PC-3 (cell line): Measurements from ENCODE around the gene NFATC2.

Source experiments
- CTCF ChIP-seq: fragments of 300-600 bp; sonication (generic); conservative IDR thresholded peaks from 2 replicates; pipeline ENCODE4 v1.5.1; 2017; ENCODE audit warnings: antibody characterized with exemption, low read depth, mild to moderate bottlenecking, low read length
- EZH2 ChIP-seq: fragments of 300-600 bp; sonication (generic); IDR thresholded peaks from one replicate; pipeline ENCODE4 v1.6.1; 2017; ENCODE audit warnings: antibody characterized with exemption, mild to moderate bottlenecking, low read length; ENCODE audit not compliant: unreplicated experiment
- EZH2phosphoT487 ChIP-seq: fragments of 300-600 bp; sonication (generic); IDR thresholded peaks from 2 replicates; pipeline ENCODE4 v1.6.1; 2018; ENCODE audit warnings: mild to moderate bottlenecking, antibody characterized with exemption, low read length, borderline replicate concordance

GRCh38 chr20:51567622-51568021, 25.1 kb upstream of the NFATC2 start:
- TF ChIP-seq CTCF = no peak
- no peak for TF ChIP-seq EZH2
- no peak for TF ChIP-seq EZH2phosphoT487
